Hematopoietic multipotent progenitor cell (in vitro differentiated cells): ENCODE measurements around the gene MT1X. TPM values are rescaled to one million over a fixed set of nuclear protein-coding genes. Genes with fewer than 3 reads are reported as not detected.

ENCODE experiments used
- DNase-seq, 3 donors: peaks; one replicate each; pipeline ENCODE4 v3.0.0-alpha.2; 2011 to 2015; ENCODE audit warnings: low read depth in 2 of 3, low spot score in 2 of 3
- total RNA-seq: library from RNA; depleted of rRNA; stranded (reverse); fragments of >200 nt; gene quantifications from one replicate; pipeline ENCODE4 v1.2.3, GENCODE V29; 2012

Gene MT1X
- total RNA-seq, 1 donor = 54.1 TPM

GRCh38 chr16:56675685-56676210 is 6.5 kb upstream of the MT1X start:
- peak in 1 of 3 donors; percentile 37 for DNase-seq

GRCh38 chr16:56677474-56677873 is 4.8 kb upstream of the MT1X start:
- no peak for DNase-seq

GRCh38 chr16:56679078-56679730 is 3.1 kb upstream of the MT1X start:
- DNase-seq = no peak

- no peak for DNase-seq
Measured at GRCh38 chr16:56679818-56680217, 2.5 kb upstream of the MT1X start.

- DNase-seq = no peak
Measured at GRCh38 chr16:56682703-56683397, 580 bp downstream of the MT1X start.

GRCh38 chr16:56683424-56684172 is 1.3 kb downstream of the MT1X start:
- no peak for DNase-seq

GRCh38 chr16:56684256-56684925 is 2.1 kb downstream of the MT1X start:
- DNase-seq = no peak

- no peak for DNase-seq
Measured at GRCh38 chr16:56684926-56685590, 2.8 kb downstream of the MT1X start.

- no peak for DNase-seq
Measured at GRCh38 chr16:56686758-56687157, 4.5 kb downstream of the MT1X start.

GRCh38 chr16:56688762-56689161 is 6.5 kb downstream of the MT1X start:
- DNase-seq = no peak

- DNase-seq = no peak
Measured at GRCh38 chr16:56689171-56689570, 6.9 kb downstream of the MT1X start.

- no peak for DNase-seq
Measured at GRCh38 chr16:56690420-56691122, 8.3 kb downstream of the MT1X start.

- DNase-seq = no peak
Measured at GRCh38 chr16:56691885-56692284, 9.6 kb downstream of the MT1X start.

- DNase-seq = no peak
Measured at GRCh38 chr16:56695246-56695645, 13.0 kb downstream of the MT1X start.

GRCh38 chr16:56697456-56698155 is 15.3 kb downstream of the MT1X start:
- DNase-seq = no peak

GRCh38 chr16:56700195-56700594 is 17.9 kb downstream of the MT1X start:
- no peak for DNase-seq

GRCh38 chr16:56700631-56701030 is 18.4 kb downstream of the MT1X start:
- DNase-seq = no peak

- DNase-seq = no peak
Measured at GRCh38 chr16:56701534-56701933, 19.3 kb downstream of the MT1X start.

- no peak for DNase-seq
Measured at GRCh38 chr16:56702836-56703235, 20.6 kb downstream of the MT1X start.
